Measurements from ENCODE around the gene PLCL2.

PLCL2 gene

GRCh38 chr3:16885593-16886302 lies 993 bp downstream of the PLCL2 start:
- no peak for DNase-seq (ENCODE audit: extremely low read depth, insufficient read length)

GRCh38 chr3:16886303-16886683 lies 1.5 kb downstream of the PLCL2 start:
- Histone ChIP-seq H3K4me3 (replicated peaks; ENCODE audit: low read depth, low read length) (peak overlapping the region; percentile 96), H3K36me3 (ENCODE audit: control insufficient read depth, insufficient read depth, low read length) (no peaks in the 10 kb centered on the region), H3K27me3 (replicated peaks; ENCODE audit: control insufficient read depth, insufficient read depth, low read length) (no peaks in the 10 kb centered on the region)
- no peak for TF ChIP-seq CTCF (IDR thresholded peaks at IDR 0.05; ENCODE audit: insufficient read depth, low read length, poor library complexity, severe bottlenecking)
- no peak for DNase-seq (ENCODE audit: extremely low read depth, insufficient read length)

More at GRCh38 chr3:16885593-16886302, 993 bp downstream of the PLCL2 start:
- Histone ChIP-seq H3K36me3 (ENCODE audit: control insufficient read depth, insufficient read depth, low read length) (no peaks in the 10 kb centered on the region), H3K27me3 (replicated peaks; ENCODE audit: control insufficient read depth, insufficient read depth, low read length) (no peaks in the 10 kb centered on the region), H3K4me3 (replicated peaks; ENCODE audit: low read depth, low read length) (peak overlapping the region; percentile 96)
- TF ChIP-seq CTCF (IDR thresholded peaks at IDR 0.05; ENCODE audit: insufficient read depth, low read length, poor library complexity, severe bottlenecking), result no peak

- no peak for TF ChIP-seq CTCF (IDR thresholded peaks at IDR 0.05; ENCODE audit: insufficient read depth, low read length, poor library complexity, severe bottlenecking)
- Histone ChIP-seq H3K27me3 (replicated peaks; ENCODE audit: control insufficient read depth, insufficient read depth, low read length) (no peaks in the 10 kb centered on the region), H3K4me3 (replicated peaks; ENCODE audit: low read depth, low read length) (peak overlapping the region; percentile 96)
Measured at GRCh38 chr3:16887130-16887529, 2.4 kb downstream of the PLCL2 start.

GRCh38 chr3:16888356-16888755 lies 3.6 kb downstream of the PLCL2 start:
- Histone ChIP-seq H3K36me3 (ENCODE audit: control insufficient read depth, insufficient read depth, low read length) (no peaks in the 10 kb centered on the region), H3K4me3 (replicated peaks; ENCODE audit: low read depth, low read length) (peak overlapping the region; percentile 96), H3K27me3 (replicated peaks; ENCODE audit: control insufficient read depth, insufficient read depth, low read length) (no peaks in the 10 kb centered on the region)
- TF ChIP-seq CTCF (IDR thresholded peaks at IDR 0.05; ENCODE audit: insufficient read depth, low read length, poor library complexity, severe bottlenecking), result no peak
- no peak for DNase-seq (ENCODE audit: extremely low read depth, insufficient read length)

More at GRCh38 chr3:16887130-16887529, 2.4 kb downstream of the PLCL2 start:
- no peak for DNase-seq (ENCODE audit: extremely low read depth, insufficient read length)
- H3K36me3 ChIP-seq (ENCODE audit: control insufficient read depth, insufficient read depth, low read length), result no peaks in the 10 kb centered on the region

GRCh38 chr3:16888785-16889607 lies 4.2 kb downstream of the PLCL2 start:
- no peaks in the 10 kb centered on the region for H3K27me3 ChIP-seq (replicated peaks; ENCODE audit: control insufficient read depth, insufficient read depth, low read length)
- peak overlapping the region; percentile 96 for H3K4me3 ChIP-seq (replicated peaks; ENCODE audit: low read depth, low read length)
- TF ChIP-seq CTCF (IDR thresholded peaks at IDR 0.05; ENCODE audit: insufficient read depth, low read length, poor library complexity, severe bottlenecking), result no peak
- peak; percentile 55 for DNase-seq (ENCODE audit: extremely low read depth, insufficient read length)
- H3K36me3 ChIP-seq (ENCODE audit: control insufficient read depth, insufficient read depth, low read length), result no peaks in the 10 kb centered on the region

Measured in GM06990 (cell line).